Glomerular visceral epithelial cell (primary cell): Measurements from ENCODE around the gene PLGLB2.
"Not testable (repeated sequence)": the region's sequence is repeated elsewhere in the genome, so short reads cannot be mapped to it uniquely, and the experiment has no call there.

Source experiments
- DNase-seq: peaks from one replicate; pipeline ENCODE4 v3.0.0-alpha.2; 2016; ENCODE audit errors: extremely low spot score

PLGLB2 gene

DNA sequence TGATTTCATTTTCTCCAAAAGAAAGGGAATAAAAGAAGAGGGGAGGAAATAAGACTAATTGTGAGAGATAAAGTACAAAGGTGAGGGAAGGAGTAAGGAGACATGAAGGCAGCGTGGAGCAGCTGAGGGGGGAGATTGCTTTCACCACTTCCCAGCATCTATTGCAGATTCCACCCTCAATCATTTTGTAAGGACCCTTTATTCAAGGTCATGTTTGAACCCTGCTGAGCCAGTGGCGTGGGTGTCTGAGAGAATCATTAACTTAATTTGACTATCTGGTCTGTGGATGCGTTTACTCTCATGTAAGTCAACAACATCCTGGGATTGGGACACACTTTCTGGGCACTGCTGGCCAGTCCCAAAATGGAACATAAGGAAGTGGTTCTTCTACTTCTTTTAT is at the start of gene PLGLB2:
PLGLB2 (plus strand) TSS at position 297 of the 400 bp plus-strand sequence; CDS start at position 364, 67 bp downstream.
- not testable (repeated sequence) for DNase-seq

DNA sequence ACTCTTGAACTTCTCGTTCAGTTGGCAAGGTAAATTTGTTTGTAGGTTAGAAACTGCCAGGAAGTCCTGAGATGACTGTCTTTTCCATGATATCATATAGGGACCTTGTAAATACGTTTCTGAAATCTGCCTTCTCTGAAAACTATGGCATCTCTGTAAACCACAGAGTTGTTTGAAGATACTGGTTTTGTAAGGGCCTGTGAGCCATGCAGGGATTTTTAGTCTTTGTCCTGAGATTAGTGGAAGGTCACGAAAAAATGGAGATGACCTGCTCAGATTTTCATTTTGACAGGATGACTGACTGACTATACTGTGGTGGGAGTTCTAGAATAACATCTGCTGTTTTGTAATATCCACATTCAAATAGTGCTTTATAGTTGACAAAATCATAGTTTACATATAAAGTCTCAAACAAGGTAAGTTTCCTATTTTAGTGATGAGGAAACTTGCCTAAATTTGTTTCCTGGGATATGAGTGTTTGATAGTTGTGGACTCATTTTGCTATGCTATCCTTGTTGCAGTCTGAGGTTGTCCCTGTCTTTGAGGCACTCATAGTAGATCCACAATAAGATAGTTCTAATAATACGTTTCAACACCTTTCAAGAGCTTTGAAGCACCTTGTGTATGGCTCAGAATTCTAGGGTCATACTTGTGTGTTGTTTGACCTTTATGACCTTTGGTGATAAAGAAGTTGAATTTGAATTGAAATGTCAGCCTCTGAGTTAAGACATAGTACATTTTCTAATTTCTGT is 43.1 kb upstream of the PLGLB2 start:
- not testable (repeated sequence) for DNase-seq

DNA sequence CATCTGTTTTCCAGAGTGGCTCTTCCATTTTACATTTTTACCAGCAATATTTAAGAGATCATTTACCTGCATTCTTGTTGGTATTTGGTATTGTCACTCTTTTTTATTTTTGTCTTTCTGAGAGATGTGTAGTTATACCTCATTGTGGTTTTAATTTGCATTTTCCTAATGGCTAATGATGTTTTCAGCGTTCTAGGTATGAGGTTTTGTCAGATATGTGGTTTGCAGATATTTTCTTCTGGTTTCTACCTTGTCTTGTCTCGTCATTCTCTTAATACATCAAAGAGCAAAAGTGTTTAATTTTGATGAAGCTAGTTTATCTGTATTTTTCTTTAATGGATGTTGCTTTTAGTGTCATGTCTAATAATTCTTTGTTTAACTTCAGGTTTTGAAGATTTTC is 39.5 kb upstream of the PLGLB2 start:
- not testable (repeated sequence) for DNase-seq

DNA sequence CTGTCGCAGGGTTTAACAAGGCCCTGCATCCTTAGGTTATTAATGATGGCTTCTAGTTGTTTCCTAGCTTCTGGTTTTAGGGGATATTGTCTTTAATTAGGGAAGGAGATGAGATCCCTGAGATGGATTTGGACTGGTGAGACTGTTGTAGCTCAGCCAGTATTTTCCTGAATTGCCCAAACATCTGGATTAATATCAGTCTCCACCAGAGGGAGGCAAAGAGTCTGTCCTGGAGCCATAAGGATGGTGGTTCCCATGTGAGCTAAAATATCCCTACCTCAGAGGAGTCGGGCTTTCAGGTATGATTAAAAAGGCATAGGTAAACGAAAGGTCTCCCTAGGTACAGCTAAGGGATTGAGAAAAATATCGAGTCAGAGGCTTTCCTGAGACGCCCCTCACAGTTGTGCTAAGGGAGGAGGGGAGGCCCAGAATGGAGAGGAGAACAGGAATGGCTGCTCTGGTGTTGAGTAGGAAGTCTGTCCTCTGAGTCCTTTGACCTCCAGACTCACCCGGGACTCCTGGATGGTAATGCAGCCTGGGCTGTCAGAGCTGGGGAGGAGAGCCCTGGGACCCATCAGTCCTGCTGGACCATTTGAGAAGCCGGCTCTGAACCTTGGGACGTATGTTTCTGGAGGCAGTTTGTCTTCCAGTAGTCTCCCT is 19.8 kb upstream of the PLGLB2 start:
- not testable (repeated sequence) for DNase-seq

DNA sequence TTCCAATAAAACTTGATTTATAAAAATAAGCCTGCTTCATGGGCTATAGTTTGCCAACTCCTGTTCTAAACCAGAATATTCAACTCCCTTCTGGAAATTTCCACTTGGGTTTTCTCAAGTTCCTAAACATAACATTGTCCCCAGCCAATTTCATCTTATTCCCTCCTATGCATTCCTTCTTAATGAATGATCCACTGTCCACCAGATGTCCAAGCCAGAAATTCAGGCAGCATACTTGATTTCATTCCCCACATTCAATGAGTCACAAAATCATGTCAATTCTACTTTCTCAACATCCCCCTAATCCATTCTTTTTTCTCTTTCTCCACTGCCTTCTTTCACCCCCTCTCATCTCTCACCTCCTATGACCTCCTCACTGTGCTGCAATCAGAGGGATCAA is 7.0 kb upstream of the PLGLB2 start:
- not testable (repeated sequence) for DNase-seq

DNA sequence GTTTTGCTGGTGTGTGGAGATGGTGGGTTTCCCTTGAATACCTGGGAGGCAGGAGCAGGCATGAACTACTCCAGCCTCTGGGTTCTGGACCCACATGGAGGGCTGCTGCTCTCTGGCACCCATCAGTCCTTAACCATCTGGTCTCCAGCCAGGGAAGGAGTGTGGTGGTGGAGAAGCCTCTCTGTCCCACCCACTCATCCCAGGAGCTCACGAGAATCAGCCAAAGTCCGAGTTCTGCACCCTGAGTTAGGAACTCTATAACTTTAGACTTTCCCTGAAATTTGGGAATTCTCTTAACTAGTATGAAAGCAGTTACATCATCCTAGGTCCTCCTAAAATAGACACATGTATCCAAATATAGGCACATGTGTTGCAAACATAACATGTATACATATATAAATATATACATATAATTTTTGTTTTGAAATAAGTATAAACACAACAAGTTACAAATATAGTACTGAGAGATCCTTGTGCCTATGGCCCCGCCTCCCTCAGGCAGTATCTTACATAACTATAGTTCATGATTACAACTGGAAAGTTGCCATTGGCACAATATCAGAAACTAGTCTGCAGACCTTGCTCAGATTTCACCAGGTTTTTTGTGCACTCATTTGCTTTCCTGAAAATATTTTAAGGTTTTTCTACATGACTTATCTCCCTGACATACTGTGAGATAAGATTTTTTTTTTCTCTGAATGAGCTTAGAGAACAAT is 5.3 kb upstream of the PLGLB2 start:
- not testable (repeated sequence) for DNase-seq

DNA sequence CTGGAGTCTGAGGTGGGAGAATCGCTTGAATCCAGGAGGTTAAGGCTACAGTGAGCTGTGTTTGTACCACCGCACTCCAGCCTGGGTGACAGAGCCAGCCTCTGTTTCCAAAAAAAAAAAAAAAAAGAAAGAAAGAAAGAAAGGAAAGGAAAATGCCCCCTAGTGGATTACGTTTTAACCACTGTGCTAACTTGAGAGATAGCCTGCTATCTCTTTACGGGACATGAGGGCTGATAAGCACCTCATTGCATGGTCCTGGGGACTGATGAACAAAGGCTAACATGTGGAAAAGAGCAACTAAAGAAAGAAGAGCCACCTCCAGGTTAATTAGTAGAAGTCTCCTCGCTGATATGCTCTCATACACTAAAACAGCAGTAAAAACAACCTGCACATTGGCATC is 4.2 kb upstream of the PLGLB2 start:
- DNase-seq: not testable (repeated sequence)

DNA sequence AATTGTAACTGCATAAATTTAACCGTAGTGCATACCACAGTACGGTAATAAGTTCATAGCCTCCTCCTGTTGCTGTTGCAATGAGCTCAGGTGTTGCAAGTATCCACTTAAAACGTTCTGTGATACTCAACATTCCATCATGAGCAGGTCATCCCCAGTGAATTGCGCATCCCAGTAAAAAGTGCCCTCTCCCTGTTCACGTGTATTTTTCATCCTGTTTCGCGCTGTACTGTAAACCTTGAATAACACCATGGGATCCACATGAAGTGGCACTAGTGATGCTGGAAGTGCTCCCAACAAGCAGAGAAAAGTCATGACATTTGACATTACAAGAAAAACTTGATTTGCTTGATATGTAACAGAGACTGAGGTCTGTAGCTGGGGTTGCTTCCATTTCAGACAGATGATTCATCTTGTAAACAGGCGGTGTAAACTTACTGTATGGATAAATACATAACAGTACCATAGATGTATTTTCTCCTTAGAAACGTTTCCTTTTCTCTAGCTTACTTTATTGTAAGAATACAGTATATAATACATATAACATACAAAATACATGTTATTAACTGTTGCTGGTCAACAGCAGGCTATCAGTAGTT is 2.4 kb upstream of the PLGLB2 start:
- DNase-seq: not testable (repeated sequence)

DNA sequence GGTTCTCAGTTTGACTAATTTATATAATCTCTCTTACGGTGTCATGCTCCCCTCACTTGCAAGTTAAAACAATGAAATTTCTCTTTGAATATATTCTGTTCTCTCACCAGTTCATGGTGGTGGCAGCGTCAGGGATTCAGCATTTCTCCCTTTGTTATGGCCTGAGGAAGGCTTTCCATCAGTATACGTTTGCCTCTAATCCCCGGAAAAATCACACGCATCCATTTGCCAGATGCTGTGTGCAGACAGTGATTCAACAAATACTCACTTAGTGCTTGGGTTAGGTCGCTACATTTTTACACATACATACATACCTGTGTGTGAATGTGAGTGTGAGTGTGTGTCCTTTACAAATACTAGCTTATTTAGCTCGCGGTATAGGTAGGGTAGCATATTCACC is 637 bp downstream of the PLGLB2 start:
- not testable (repeated sequence) for DNase-seq

DNA sequence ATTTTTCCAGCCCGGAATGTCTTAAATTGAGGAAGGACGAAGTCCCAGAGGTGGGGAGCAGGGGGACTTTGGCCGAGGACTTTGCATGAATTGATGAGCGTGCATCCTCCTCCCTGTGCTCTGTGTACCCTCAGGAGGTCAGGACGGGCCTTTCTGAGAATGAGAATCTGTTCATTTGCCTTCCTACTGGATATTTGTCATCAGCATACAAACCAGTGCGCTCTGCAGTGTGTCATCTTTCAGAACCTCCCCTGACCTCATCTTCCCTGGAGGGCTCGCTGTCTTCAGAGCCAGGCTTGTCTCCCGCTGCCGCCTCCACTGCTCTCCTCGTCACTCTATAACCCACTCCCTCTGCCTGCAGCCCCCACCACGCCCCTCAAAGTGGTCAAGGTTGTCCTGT is 2.7 kb downstream of the PLGLB2 start:
- DNase-seq: not testable (repeated sequence)

DNA sequence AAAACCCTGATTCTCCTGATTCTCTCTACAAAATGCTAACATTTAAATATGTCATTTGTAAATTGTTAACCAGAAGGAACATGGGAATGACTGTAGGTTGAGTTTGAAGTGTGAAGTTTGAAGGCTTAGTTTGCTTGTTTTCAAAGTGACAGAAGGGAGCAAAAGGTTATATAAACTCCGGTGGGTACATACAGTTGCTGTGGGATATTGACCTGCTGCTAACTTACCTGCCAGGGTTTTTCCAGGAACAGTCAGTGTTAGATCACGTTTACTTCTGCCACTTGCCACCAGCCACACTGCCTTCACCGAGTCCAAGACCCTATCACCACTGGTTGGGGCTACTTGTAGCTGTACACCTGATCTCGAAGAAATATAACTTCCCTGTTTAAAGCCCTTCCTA is 6.9 kb downstream of the PLGLB2 start:
- not testable (repeated sequence) for DNase-seq
